ENCODE measurements around the gene RPS16. TPM values are rescaled to one million over a fixed set of nuclear protein-coding genes. Genes with fewer than 3 reads are reported as not detected.
"Not testable (repeated sequence)": the region's sequence is repeated elsewhere in the genome, so short reads cannot be mapped to it uniquely, and the experiment has no call there.

RPS16 gene
- 1,072 TPM for polyA plus RNA-seq (ENCODE audit: insufficient read length)
- long read RNA-seq, donor 1, transcript RPS16-207 (5 exons, 492 nt) = minor isoform, 32 of 2,162 reads
- long read RNA-seq, donor 1, transcript RPS16-201 (5 exons, 560 nt) = major isoform, 1,486 of 2,162 reads
- long read RNA-seq, donor 1, transcript RPS16-203 (2 exons, 1,035 nt) = minor isoform, 57 of 2,162 reads
- long read RNA-seq, donor 1, partial matches to known transcripts = 485 of 2,162 reads
- long read RNA-seq, donor 1, other reads (novel, unspliced or antisense) = 99 of 2,162 reads
- long read RNA-seq, donor 2, transcript RPS16-207 (5 exons, 492 nt) = minor isoform, 23 of 1,494 reads
- long read RNA-seq, donor 2, transcript RPS16-203 (2 exons, 1,035 nt) = minor isoform, 29 of 1,494 reads
- long read RNA-seq, donor 2, transcript RPS16-201 (5 exons, 560 nt) = major isoform, 1,112 of 1,494 reads
- long read RNA-seq, donor 2, partial matches to known transcripts = 293 of 1,494 reads
- long read RNA-seq, donor 2, other reads (novel, unspliced or antisense) = 32 of 1,494 reads
- long read RNA-seq, donor 3, transcript RPS16-207 (5 exons, 492 nt) = minor isoform, 16 of 1,292 reads
- long read RNA-seq, donor 3, transcript RPS16-203 (2 exons, 1,035 nt) = minor isoform, 17 of 1,292 reads
- long read RNA-seq, donor 3, transcript RPS16-201 (5 exons, 560 nt) = major isoform, 977 of 1,292 reads
- long read RNA-seq, donor 3, partial matches to known transcripts = 229 of 1,292 reads
- long read RNA-seq, donor 3, other reads (novel, unspliced or antisense) = 49 of 1,292 reads
- long read RNA-seq, donor 4, transcript RPS16-207 (5 exons, 492 nt) = minor isoform, 10 of 446 reads
- long read RNA-seq, donor 4, transcript RPS16-203 (2 exons, 1,035 nt) = minor isoform, 20 of 446 reads
- long read RNA-seq, donor 4, transcript RPS16-201 (5 exons, 560 nt) = major isoform, 208 of 446 reads
- long read RNA-seq, donor 4, partial matches to known transcripts = 201 of 446 reads
- long read RNA-seq, donor 4, other reads (novel, unspliced or antisense) = 7 of 446 reads
- long read RNA-seq, donor 5, transcript RPS16-201 (5 exons, 560 nt) = major isoform, 2,086 of 2,709 reads
- long read RNA-seq, donor 5, transcript RPS16-203 (2 exons, 1,035 nt) = minor isoform, 43 of 2,709 reads
- long read RNA-seq, donor 5, transcript RPS16-207 (5 exons, 492 nt) = minor isoform, 55 of 2,709 reads
- long read RNA-seq, donor 5, partial matches to known transcripts = 402 of 2,709 reads
- long read RNA-seq, donor 5, other reads (novel, unspliced or antisense) = 118 of 2,709 reads
- long read RNA-seq, donor 6, transcript RPS16-203 (2 exons, 1,035 nt) = minor isoform, 56 of 2,047 reads
- long read RNA-seq, donor 6, transcript RPS16-201 (5 exons, 560 nt) = major isoform, 1,411 of 2,047 reads
- long read RNA-seq, donor 6, transcript RPS16-207 (5 exons, 492 nt) = minor isoform, 23 of 2,047 reads
- long read RNA-seq, donor 6, partial matches to known transcripts = 462 of 2,047 reads
- long read RNA-seq, donor 6, other reads (novel, unspliced or antisense) = 88 of 2,047 reads
- long read RNA-seq, donor 7, transcript RPS16-207 (5 exons, 492 nt) = minor isoform, 51 of 2,974 reads
- long read RNA-seq, donor 7, transcript RPS16-201 (5 exons, 560 nt) = major isoform, 2,146 of 2,974 reads
- long read RNA-seq, donor 7, transcript RPS16-203 (2 exons, 1,035 nt) = minor isoform, 64 of 2,974 reads
- long read RNA-seq, donor 7, partial matches to known transcripts = 589 of 2,974 reads
- long read RNA-seq, donor 7, other reads (novel, unspliced or antisense) = 113 of 2,974 reads
- long read RNA-seq, donor 8, transcript RPS16-203 (2 exons, 1,035 nt) = minor isoform, 15 of 706 reads
- long read RNA-seq, donor 8, transcript RPS16-201 (5 exons, 560 nt) = major isoform, 510 of 706 reads
- long read RNA-seq, donor 8, transcript RPS16-207 (5 exons, 492 nt) = minor isoform, 11 of 706 reads
- long read RNA-seq, donor 8, partial matches to known transcripts = 143 of 706 reads
- long read RNA-seq, donor 8, other reads (novel, unspliced or antisense) = 22 of 706 reads

- peak; percentile 98 for DNase-seq
Measured at GRCh38 chr19:39435499-39436349, at the start of gene RPS16. TSS of gene RPS16 (minus strand) at chr19:39435949. CDS start at chr19:39435895, 54 bp downstream.

GRCh38 chr19:39483141-39483540, 47.4 kb upstream of the RPS16 start:
- no peak for DNase-seq

GRCh38 chr19:39481676-39482075, 45.9 kb upstream of the RPS16 start:
- no peak for DNase-seq

GRCh38 chr19:39481229-39481545, 45.4 kb upstream of the RPS16 start:
- DNase-seq = no peak

GRCh38 chr19:39480337-39481228, 44.8 kb upstream of the RPS16 start, which contains the start of gene TIMM50:
TSS of gene TIMM50 (plus strand) at chr19:39480838. CDS start at chr19:39480854, 16 bp downstream.
- peak; percentile 95 for DNase-seq

- no peak for DNase-seq
Measured at GRCh38 chr19:39479916-39480315, 44.2 kb upstream of the RPS16 start.

- DNase-seq = not testable (repeated sequence)
Measured at GRCh38 chr19:39479319-39479801, 43.6 kb upstream of the RPS16 start.

GRCh38 chr19:39475748-39476147, 40.0 kb upstream of the RPS16 start:
- no peak for DNase-seq

- DNase-seq = peak; percentile 31
Measured at GRCh38 chr19:39474139-39474620, 38.4 kb upstream of the RPS16 start.

GRCh38 chr19:39473443-39473960, 37.8 kb upstream of the RPS16 start:
- no peak for DNase-seq

- DNase-seq = no peak
Measured at GRCh38 chr19:39472746-39473442, 37.1 kb upstream of the RPS16 start.

GRCh38 chr19:39471756-39472536, 36.2 kb upstream of the RPS16 start:
- no peak for DNase-seq

GRCh38 chr19:39470724-39471339, 35.1 kb upstream of the RPS16 start:
- DNase-seq = no peak

- no peak for DNase-seq
Measured at GRCh38 chr19:39469567-39469966, 33.8 kb upstream of the RPS16 start.

- no peak for DNase-seq
Measured at GRCh38 chr19:39469036-39469435, 33.3 kb upstream of the RPS16 start.

GRCh38 chr19:39467941-39468340, 32.2 kb upstream of the RPS16 start:
- no peak for DNase-seq

All from left kidney (tissue), 8 donors.